ENCODE data around the gene DYNLT2. TPM values are rescaled to one million over a fixed set of nuclear protein-coding genes. Genes with fewer than 3 reads are reported as not detected.

Gene DYNLT2
- total RNA-seq, 1 experiment from 2014 or later, result 1.8 TPM

- no peak overlapping the region for H3K18ac ChIP-seq (ENCODE audit: insufficient read length, low read depth, low read length)
- Mint-ChIP-seq H3K36me3 (ENCODE audit: insufficient read depth in 1 of 3, low read depth in 3 of 3) (peaks cover 12 to 28% (median 20%) of the 10 kb centered on the region in 3 experiments), H3K4me1 (no peaks in the 10 kb centered on the region), H3K27me3 (ENCODE audit: low read depth) (no peaks in the 10 kb centered on the region; the same call in 1 of the 2 replicates), H3K27ac (no peak overlapping the region), H3K4me3 (no peak overlapping the region), H3K9me3 (peaks cover 0 to 4% of the 10 kb centered on the region in 2 experiments; a peak in 1 of 5 replicates)
- H2BK20ac ChIP-seq (ENCODE audit: low read depth, low read length, poor library complexity, severe bottlenecking), result no peak overlapping the region
- no peaks in the 10 kb centered on the region for H4K20me1 ChIP-seq (ENCODE audit: control insufficient read depth, insufficient read depth, insufficient read length)
- H3K27me3 ChIP-seq (ENCODE audit: insufficient read depth, low read length), result no peaks in the 10 kb centered on the region
- no peak overlapping the region for H3K4me2 ChIP-seq (ENCODE audit: insufficient read depth, insufficient read length, low read length)
- H3K23me2 ChIP-seq (ENCODE audit: insufficient read length, low read depth, low read length, poor library complexity, severe bottlenecking), result no peaks in the 10 kb centered on the region
- H3K14ac ChIP-seq (ENCODE audit: insufficient read depth, low read length), result no peak overlapping the region
- WGBS (ENCODE audit: extremely low coverage, insufficient read length, low lambda C conversion rate), result no CpG with 5 or more reads among the region's 8 CpGs
- H3K4ac ChIP-seq (ENCODE audit: low read depth, low read length), result no peak overlapping the region
- H2AK5ac ChIP-seq (ENCODE audit: insufficient read length, low read length), result no peak overlapping the region
- H3T11ph ChIP-seq (ENCODE audit: low read length), result no peak overlapping the region
- H3K9ac ChIP-seq (ENCODE audit: extremely low read depth, insufficient read length, low read length), result no peak overlapping the region
- H4K8ac ChIP-seq (replicated peaks; ENCODE audit: insufficient read length, low read depth, low read length), result no peak overlapping the region
- no peak overlapping the region for H2BK120ac ChIP-seq (ENCODE audit: low read depth, low read length, poor library complexity, severe bottlenecking)
- H3K23ac ChIP-seq (ENCODE audit: insufficient read length, low read depth, low read length), result no peak overlapping the region
- H3K4me1 ChIP-seq (ENCODE audit: insufficient read depth, low read length), result no peaks in the 10 kb centered on the region
- no peak overlapping the region for H3K56ac ChIP-seq (ENCODE audit: insufficient read length, low read depth, low read length)
- TF ChIP-seq CTCF (conservative IDR thresholded peaks at IDR 0.05), result no peak
- DNase-seq, result peak; percentile 10
- no peak overlapping the region for H4K5ac ChIP-seq (ENCODE audit: insufficient read length, low read depth, low read length)
- no peak overlapping the region for H2AFZ ChIP-seq (ENCODE audit: low read length)
- no peaks in the 10 kb centered on the region for H3K79me2 ChIP-seq (ENCODE audit: insufficient read depth, low read length)
- H2BK12ac ChIP-seq (ENCODE audit: insufficient read length, low read depth, low read length), result no peak overlapping the region
- H3K79me1 ChIP-seq (ENCODE audit: insufficient read depth, low read depth, low read length, poor library complexity, severe bottlenecking), result no peaks in the 10 kb centered on the region
- H2BK5ac ChIP-seq (ENCODE audit: insufficient read length, low read length), result no peak overlapping the region
- H3K27ac ChIP-seq (ENCODE audit: insufficient read length, low read depth, low read length), result no peak overlapping the region
- H2BK15ac ChIP-seq (ENCODE audit: low read depth, low read length), result no peak overlapping the region
- H3K9me3 ChIP-seq (ENCODE audit: control insufficient read depth, low read depth, low read length), result no peaks in the 10 kb centered on the region
- no peak overlapping the region for H4K91ac ChIP-seq (ENCODE audit: insufficient read length, low read depth, low read length)
Observed at GRCh38 chr6:169779092-169779815, 27.9 kb upstream of the DYNLT2 start.
